Endothelial cell of umbilical vein (primary cell): Measurements from ENCODE around the gene SLC25A20. TPM values are rescaled to one million over a fixed set of nuclear protein-coding genes. Genes with fewer than 3 reads are reported as not detected.

ENCODE experiments used
- BruUV-seq: library from RNA; stranded (reverse); fragments of 400-500 nt; replicated peaks from 2 replicates; lab custom pipeline; 2021; lab: Mats Ljungman, UMichigan
- CTCF ChIA-PET: fragments of 300-600, 350-600 bp; sonication (Branson Sonifier 250); formaldehyde crosslinking; loops from one replicate; lab custom pipeline; 2021; ENCODE audit warnings: antibody characterized with exemption, inconsistent platforms; lab: Charles Lee
- POLR2A ChIA-PET: fragments of 300-600, 350-600 bp; sonication (Branson Sonifier 250); formaldehyde crosslinking; loops from one replicate; lab custom pipeline; 2021; ENCODE audit warnings: antibody characterized with exemption, inconsistent platforms; lab: Charles Lee
- DNase-seq: peaks from one replicate; pipeline ENCODE4 v3.0.0-alpha.2; 2011; ENCODE audit warnings: low read depth, low spot score
- FAIRE-seq: peaks from 2 replicates; lab custom pipeline; 2011; peaks lifted over from hg19 to GRCh38; lab: Jason Lieb, UNC
- H2AFZ ChIP-seq: 2 replicates; pipeline ENCODE4 v1.6.0; 2012; ENCODE audit warnings: low read depth, low read length, control low read depth, inconsistent platforms
- H3K27ac ChIP-seq: 2 replicates; pipeline ENCODE4 v1.5.1; 2011; ENCODE audit warnings: low read depth, mild to moderate bottlenecking, control low read depth, low read length, moderate library complexity; ENCODE audit not compliant: insufficient read depth
- H3K27me3 ChIP-seq, 2 experiments: 2 replicates each; pipeline versions ENCODE4 v1.6.0 to v1.6.1; 2011; ENCODE audit warnings: low read length in 2 of 2, mixed read lengths in 1 of 2; ENCODE audit not compliant: control insufficient read depth in 2 of 2, insufficient read depth in 2 of 2
- H3K36me3 ChIP-seq, 2 experiments: 2 replicates in 1 of 2; 3 replicates in 1 of 2; pipeline ENCODE4 v1.5.1; 2011; ENCODE audit warnings: low read length in 2 of 2, mild to moderate bottlenecking in 1 of 2, moderate library complexity in 1 of 2; ENCODE audit not compliant: control insufficient read depth in 2 of 2, insufficient read depth in 2 of 2; ENCODE audit errors: extremely low read depth in 1 of 2
- H3K4me1 ChIP-seq: 3 replicates; pipeline ENCODE4 v1.5.1; 2011; ENCODE audit warnings: mild to moderate bottlenecking, low read length; ENCODE audit not compliant: control insufficient read depth, insufficient read depth; ENCODE audit errors: extremely low read depth
- H3K4me2 ChIP-seq: 2 replicates; pipeline ENCODE4 v1.6.1; 2011; ENCODE audit warnings: low read length, control low read depth, mixed read lengths; ENCODE audit not compliant: insufficient read depth
- H3K4me3 ChIP-seq, 3 experiments: fragments of 200-600 bp in 1 of 3; sonication (generic), shearing (Covaris generic) in 1 of 3; replicated peaks in 1 of 3; 2 replicates each; pipeline ENCODE4 v1.5.1; 2011 to 2016; ENCODE audit warnings: control low read depth in 3 of 3, low read length in 3 of 3, mild to moderate bottlenecking in 2 of 3, inconsistent platforms in 1 of 3, low read depth in 1 of 3, moderate library complexity in 1 of 3; ENCODE audit not compliant: insufficient read depth in 1 of 3
- H3K79me2 ChIP-seq: 2 replicates; pipeline ENCODE4 v1.6.0; 2012; ENCODE audit warnings: low read length, inconsistent platforms; ENCODE audit not compliant: control insufficient read depth, insufficient read depth
- H3K9ac ChIP-seq: replicated peaks from 2 replicates; pipeline ENCODE3; 2011; ENCODE audit warnings: low read length, control low read depth; ENCODE audit not compliant: insufficient read depth; ENCODE audit errors: extremely low read depth
- H3K9me1 ChIP-seq: replicated peaks from 3 replicates; pipeline ENCODE4 v1.6.0; 2011; ENCODE audit warnings: mild to moderate bottlenecking, low read length; ENCODE audit not compliant: control insufficient read depth, insufficient read depth; ENCODE audit errors: extremely low read depth
- H3K9me3 ChIP-seq: replicated peaks from 2 replicates; pipeline ENCODE4 v1.5.1; 2012; ENCODE audit warnings: low read length, inconsistent platforms; ENCODE audit not compliant: control insufficient read depth, insufficient read depth
- H4K20me1 ChIP-seq: replicated peaks from 2 replicates; pipeline ENCODE3; 2011; ENCODE audit warnings: mild to moderate bottlenecking, low read length; ENCODE audit not compliant: control insufficient read depth, insufficient read depth; ENCODE audit errors: extremely low read depth
- CTCF ChIP-seq, 2 donors: IDR thresholded peaks; 1 replicate in 1 of 2; 2 replicates in 1 of 2; pipeline ENCODE4 v1.5.1; 2011; ENCODE audit warnings: low read length in 2 of 2, mild to moderate bottlenecking in 2 of 2, moderate library complexity in 2 of 2, control low read depth in 1 of 2, inconsistent platforms in 1 of 2, low read depth in 1 of 2; ENCODE audit not compliant: insufficient read depth in 1 of 2; ENCODE audit errors: extremely low read depth in 1 of 2
- EZH2 ChIP-seq: IDR thresholded peaks from 2 replicates; pipeline ENCODE4 v1.6.1; 2012; ENCODE audit warnings: borderline replicate concordance, low read depth, mild to moderate bottlenecking, moderate library complexity, low read length, inconsistent platforms; ENCODE audit not compliant: severe bottlenecking
- GATA2 ChIP-seq: IDR thresholded peaks from 2 replicates; pipeline ENCODE4 v1.7.0; 2011; ENCODE audit warnings: low read depth, mild to moderate bottlenecking, moderate library complexity, mixed read lengths, low read length; ENCODE audit not compliant: insufficient read length, insufficient read depth
- JUN ChIP-seq: IDR thresholded peaks from 2 replicates; pipeline ENCODE4 v1.6.1; 2011; ENCODE audit warnings: borderline replicate concordance, low read depth; ENCODE audit not compliant: insufficient read length, insufficient read depth
- MYC ChIP-seq: IDR thresholded peaks from one replicate; pipeline ENCODE4 v1.6.1; 2011; ENCODE audit warnings: mild to moderate bottlenecking, low read depth, low read length
- dilution Hi-C: fragments of 300-500 bp; cut with MboI; formaldehyde crosslinking; loops from one replicate; pipeline ENCODE4 v1.15.0; 2019; ENCODE audit warnings: low sequenced_read_pairs; ENCODE audit not compliant: extremely low pct_ligation_motif_present
- intact Hi-C: fragments of 100-400 bp; cut with micrococcal nuclease; formaldehyde crosslinking; loops from one replicate; pipeline ENCODE4 v1.10.0; 2022
- polyA plus RNA-seq, 4 experiments: library from polyadenylated mRNA; depleted of rRNA in 3 of 4; stranded (reverse) in 3 of 4; unstranded in 1 of 4; fragments of >200 nt; gene quantifications; 2 replicates each; pipeline versions ENCODE4 v1.2.1 to v1.2.3, GENCODE V29; 2011 to 2012; ENCODE audit warnings: missing spikeins in 1 of 4
- total RNA-seq: library from RNA; stranded (reverse); gene quantifications from 2 replicates; pipeline ENCODE4 v1.2.3, GENCODE V29; 2021
- TF ChIP-seq, protein P1 (sequence below): IDR thresholded peaks from 2 replicates; pipeline ENCODE4 v1.6.1; 2011; ENCODE audit not compliant: insufficient read depth, insufficient read length

The SLC25A20 gene
- total and polyA plus RNA-seq, 2 donors (not counting 3 experiments of a cell fraction or from before 2014, with no cell fraction given), result 7.9 to 11.0 TPM

GRCh38 chr3:48837163-48837562, 61.5 kb downstream of the SLC25A20 start:
- Histone ChIP-seq H3K4me3 (no peak overlapping the region), H3K4me1 (no peaks in the 10 kb centered on the region), H3K36me3 (no peaks in the 10 kb centered on the region), H3K79me2 (peaks cover 14% of the 10 kb centered on the region), H4K20me1 (peaks cover 2% of the 10 kb centered on the region), H2AFZ (no peak overlapping the region), H3K27ac (no peak overlapping the region), H3K9ac (no peak overlapping the region), H3K9me3 (no peaks in the 10 kb centered on the region), H3K9me1 (no peaks in the 10 kb centered on the region), H3K27me3 (no peaks in the 10 kb centered on the region), H3K4me2 (no peak overlapping the region)
- dilution Hi-C loops, result no loop called here
- no peak for DNase-seq
- POLR2A ChIA-PET, result no interaction called here
- no TSS peak for BruUV-seq
- CTCF ChIA-PET, result interaction anchor here (1.5 kb wide), 1 partner anchor 72 kb away, joined by 3 read pairs; no protein-coding TSS in a partner anchor
- intact Hi-C loops, result no loop called here
- FAIRE-seq, result peak; percentile 46
- TF ChIP-seq EZH2 (no peak), JUN (no peak), CTCF (IDR thresholded peaks at IDR 0.05; ENCODE audit: extremely low read depth in 1 of 2, insufficient read depth in 1 of 2, low read depth in 1 of 2, low read length in 2 of 2) (no peak)

DNA sequence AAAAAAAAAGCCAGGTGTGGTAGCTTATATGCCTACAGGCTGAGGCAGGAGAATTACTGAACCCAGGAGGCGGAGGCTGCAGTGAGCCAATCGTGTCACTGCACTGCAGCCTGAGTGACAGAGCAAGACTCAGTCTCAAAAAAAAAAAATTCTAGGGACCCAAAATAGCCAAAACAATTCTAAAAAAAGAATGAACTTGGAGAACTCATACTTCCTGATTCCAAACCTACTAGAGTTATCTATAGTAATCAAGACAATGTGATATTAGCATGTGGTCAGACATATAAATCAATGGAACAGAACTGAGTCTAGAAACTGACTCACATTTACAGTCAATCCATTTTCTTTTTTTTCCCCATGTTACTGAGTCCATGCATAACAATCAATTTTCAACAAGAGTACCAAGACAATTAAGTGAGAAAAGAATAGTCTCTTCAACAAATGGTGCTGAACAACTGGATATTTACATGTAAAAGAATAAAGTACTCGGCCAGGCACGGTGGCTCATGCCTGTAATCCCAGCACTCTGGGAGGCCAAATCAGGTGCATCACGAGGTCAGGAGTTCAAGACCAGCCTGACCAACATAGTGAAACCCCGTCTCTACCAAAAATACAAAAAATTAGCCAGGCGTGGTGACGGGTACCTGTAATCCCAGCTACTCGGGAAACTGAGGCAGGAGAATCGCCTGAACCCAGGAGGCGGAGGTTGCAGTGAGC, 62.9 kb downstream of the SLC25A20 start:
- Histone ChIP-seq H4K20me1 (no peaks in the 10 kb centered on the region), H3K27me3 (no peaks in the 10 kb centered on the region), H3K9me1 (no peaks in the 10 kb centered on the region), H3K79me2 (peaks cover 11% of the 10 kb centered on the region), H3K27ac (no peak overlapping the region), H3K4me2 (no peak overlapping the region), H3K4me3 (no peak overlapping the region), H3K36me3 (no peaks in the 10 kb centered on the region), H3K9ac (no peak overlapping the region), H3K4me1 (no peaks in the 10 kb centered on the region), H2AFZ (no peak overlapping the region), H3K9me3 (no peaks in the 10 kb centered on the region)
- DNase-seq (no peak), FAIRE-seq (no peak)
- BruUV-seq, result no TSS peak
- TF ChIP-seq, protein P1, sequence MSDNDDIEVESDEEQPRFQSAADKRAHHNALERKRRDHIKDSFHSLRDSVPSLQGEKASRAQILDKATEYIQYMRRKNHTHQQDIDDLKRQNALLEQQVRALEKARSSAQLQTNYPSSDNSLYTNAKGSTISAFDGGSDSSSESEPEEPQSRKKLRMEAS, result no peak
- TF ChIP-seq MYC (no peak), GATA2 (no peak), CTCF (IDR thresholded peaks at IDR 0.05; ENCODE audit: extremely low read depth in 1 of 2, insufficient read depth in 1 of 2, low read depth in 1 of 2, low read length in 2 of 2) (no peak), EZH2 (no peak)
- intact Hi-C loops (no loop called here), dilution Hi-C loops (no loop called here)
- ChIA-PET POLR2A (no interaction called here), CTCF (interaction anchor here (0.6 kb wide), 1 partner anchor 128 kb away, joined by 3 read pairs; no protein-coding TSS in a partner anchor)
